ENCODE measurements around the gene LRP2. TPM values are rescaled to one million over a fixed set of nuclear protein-coding genes. Genes with fewer than 3 reads are reported as not detected.
"Not testable (repeated sequence)": the region's sequence is repeated elsewhere in the genome, so short reads cannot be mapped to it uniquely, and the experiment has no call there.

The LRP2 gene
- total and polyA plus RNA-seq, 7 donors: 0.02 TPM; not detected in 6

DNA sequence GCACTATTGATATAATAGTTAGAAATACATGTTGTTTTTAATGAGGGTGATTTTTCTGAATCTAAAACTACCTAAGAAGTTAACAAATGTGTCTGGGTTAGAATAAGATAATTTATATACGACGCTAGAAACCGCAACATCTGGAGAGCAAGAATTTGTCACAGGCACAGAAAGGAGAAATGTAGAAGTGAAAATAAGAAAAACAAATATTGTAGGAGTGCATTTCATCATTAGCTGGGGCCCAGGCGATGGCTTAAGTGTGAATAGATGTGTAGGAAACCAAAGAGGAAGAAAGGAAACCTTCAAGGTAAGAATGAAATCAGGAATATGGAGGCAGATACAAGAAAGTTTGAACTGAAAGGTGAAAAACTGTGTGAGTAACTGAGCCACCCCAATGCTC is 90.3 kb downstream of the LRP2 start:
- no peak for ATAC-seq
- H3K27me3 ChIP-seq (ENCODE audit: insufficient read depth in 3 of 3, low read length in 2 of 3): no peaks in the 10 kb centered on the region
- H3K9me3 ChIP-seq: no peaks in the 10 kb centered on the region
- no peak overlapping the region for H3K27ac ChIP-seq
- 77 to 82% (median 78%) methylated on average over 4 of the region's 4 CpGs for WGBS, 3 donors
- no peak for DNase-seq
- no peaks in the 10 kb centered on the region for H3K4me1 ChIP-seq
- H3K36me3 ChIP-seq (ENCODE audit: insufficient read depth in 1 of 2, low read depth in 1 of 2): no peaks in the 10 kb centered on the region
- TF ChIP-seq, protein P1, sequence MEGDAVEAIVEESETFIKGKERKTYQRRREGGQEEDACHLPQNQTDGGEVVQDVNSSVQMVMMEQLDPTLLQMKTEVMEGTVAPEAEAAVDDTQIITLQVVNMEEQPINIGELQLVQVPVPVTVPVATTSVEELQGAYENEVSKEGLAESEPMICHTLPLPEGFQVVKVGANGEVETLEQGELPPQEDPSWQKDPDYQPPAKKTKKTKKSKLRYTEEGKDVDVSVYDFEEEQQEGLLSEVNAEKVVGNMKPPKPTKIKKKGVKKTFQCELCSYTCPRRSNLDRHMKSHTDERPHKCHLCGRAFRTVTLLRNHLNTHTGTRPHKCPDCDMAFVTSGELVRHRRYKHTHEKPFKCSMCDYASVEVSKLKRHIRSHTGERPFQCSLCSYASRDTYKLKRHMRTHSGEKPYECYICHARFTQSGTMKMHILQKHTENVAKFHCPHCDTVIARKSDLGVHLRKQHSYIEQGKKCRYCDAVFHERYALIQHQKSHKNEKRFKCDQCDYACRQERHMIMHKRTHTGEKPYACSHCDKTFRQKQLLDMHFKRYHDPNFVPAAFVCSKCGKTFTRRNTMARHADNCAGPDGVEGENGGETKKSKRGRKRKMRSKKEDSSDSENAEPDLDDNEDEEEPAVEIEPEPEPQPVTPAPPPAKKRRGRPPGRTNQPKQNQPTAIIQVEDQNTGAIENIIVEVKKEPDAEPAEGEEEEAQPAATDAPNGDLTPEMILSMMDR (IDR thresholded peaks at IDR 0.05): no peak
- intact Hi-C loops (cut with DNase I): no loop called here
- H3K4me3 ChIP-seq: no peak overlapping the region

DNA sequence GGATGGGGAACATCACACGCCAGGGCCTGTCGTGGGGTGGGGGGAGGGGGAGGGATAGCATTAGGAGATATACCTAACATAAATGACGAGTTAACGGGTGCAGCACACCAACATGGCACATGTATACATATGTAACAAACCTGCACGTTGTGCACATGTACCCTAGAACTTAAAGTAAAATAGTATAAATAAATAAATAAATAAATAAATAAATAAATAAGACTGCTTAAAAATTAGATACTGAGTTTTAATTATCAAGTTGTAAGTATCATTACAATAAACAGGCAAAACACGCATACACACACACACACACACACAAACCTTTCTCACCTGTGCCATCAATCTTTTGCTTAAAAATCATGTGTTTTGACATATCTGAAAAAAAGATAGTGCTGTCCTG is 91.8 kb downstream of the LRP2 start:
- ATAC-seq; intact Hi-C loops (cut with DNase I); H3K4me1 ChIP-seq; H3K36me3 ChIP-seq (ENCODE audit: insufficient read depth in 1 of 2, low read depth in 1 of 2); H3K27me3 ChIP-seq (ENCODE audit: insufficient read depth in 3 of 3, low read length in 2 of 3); H3K9me3 ChIP-seq; H3K4me3 ChIP-seq; H3K27ac ChIP-seq; DNase-seq: not testable (repeated sequence)
- WGBS, 3 donors: 89 to 93% (median 92%) methylated on average over 4 to 6 of the region's 6 CpGs

DNA sequence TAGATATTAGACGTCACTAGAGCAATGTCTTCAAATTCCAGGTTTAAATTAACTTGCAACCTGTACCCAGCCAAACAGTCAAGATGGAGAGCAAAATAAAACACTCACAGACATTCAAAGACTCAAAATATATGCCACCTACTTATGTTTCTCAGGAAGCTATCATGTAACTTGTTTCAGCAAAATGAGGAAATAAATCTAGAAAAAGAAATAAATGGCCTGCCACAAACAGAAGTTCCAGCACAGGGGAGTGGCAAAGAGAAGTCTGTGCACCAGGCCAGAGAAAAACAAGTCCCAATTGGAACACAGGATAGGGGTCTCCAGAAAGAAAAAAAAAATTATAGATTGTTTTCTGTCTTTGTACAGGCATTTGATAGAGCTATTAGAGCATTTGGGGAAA is 96.7 kb downstream of the LRP2 start:
- no peak for DNase-seq
- H3K4me3 ChIP-seq: no peak overlapping the region
- H3K4me1 ChIP-seq: no peaks in the 10 kb centered on the region
- no peaks in the 10 kb centered on the region for H3K36me3 ChIP-seq (ENCODE audit: insufficient read depth in 1 of 2, low read depth in 1 of 2)
- no peak for ATAC-seq
- no peaks in the 10 kb centered on the region for H3K27me3 ChIP-seq (ENCODE audit: insufficient read depth in 3 of 3, low read length in 2 of 3)
- intact Hi-C loops (cut with DNase I): no loop called here
- H3K9me3 ChIP-seq: no peaks in the 10 kb centered on the region
- WGBS, 3 donors: 43 to 62% (median 51%) methylated on average over 1 of the region's 1 CpG
- TF ChIP-seq, protein P1 (IDR thresholded peaks at IDR 0.05): no peak
- no peak overlapping the region for H3K27ac ChIP-seq

DNA sequence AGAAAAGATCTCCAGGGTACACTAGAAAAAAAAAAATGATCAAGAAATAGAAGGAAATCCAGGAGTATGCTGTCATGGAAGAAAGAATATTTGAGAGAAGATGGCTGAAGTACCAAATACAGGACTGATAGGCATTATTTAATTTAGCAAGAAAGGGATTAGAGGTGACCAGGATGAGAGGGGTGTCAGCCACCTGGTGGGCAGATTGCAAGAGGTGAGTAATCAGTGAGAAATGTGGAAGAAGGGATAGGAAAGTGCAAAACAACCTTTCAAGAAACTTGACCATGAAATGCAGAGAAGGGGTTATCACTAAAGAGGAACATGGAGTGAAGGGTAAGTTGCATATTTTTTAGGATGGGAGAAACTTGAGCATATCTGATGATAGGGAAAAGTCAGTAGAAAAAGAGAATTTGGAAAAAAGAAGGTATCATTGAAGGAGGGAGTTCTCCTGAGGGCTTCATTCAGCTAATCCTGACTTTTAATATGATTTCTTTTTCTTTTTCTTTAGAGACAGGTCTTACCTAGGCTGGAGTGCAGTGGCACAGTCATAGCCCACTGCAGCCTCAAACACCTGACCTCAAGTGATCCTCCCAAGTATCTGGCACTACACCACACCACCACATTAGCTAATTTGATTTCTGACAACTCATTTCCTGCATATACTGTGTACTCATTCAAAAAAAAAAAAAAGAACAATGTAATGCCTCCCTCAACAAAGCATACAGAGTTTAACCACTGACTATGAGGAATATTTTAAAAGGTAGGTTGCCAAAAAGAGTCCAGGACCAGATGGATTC is 101.3 kb downstream of the LRP2 start:
- H3K36me3 ChIP-seq (ENCODE audit: insufficient read depth in 1 of 2, low read depth in 1 of 2): no peaks in the 10 kb centered on the region
- no peak overlapping the region for H3K4me3 ChIP-seq
- intact Hi-C loops (cut with DNase I): no loop called here
- H3K27ac ChIP-seq: no peak overlapping the region
- TF ChIP-seq, protein P1 (IDR thresholded peaks at IDR 0.05): no peak
- no peaks in the 10 kb centered on the region for H3K27me3 ChIP-seq (ENCODE audit: insufficient read depth in 3 of 3, low read length in 2 of 3)
- no peak for DNase-seq
- no peaks in the 10 kb centered on the region for H3K4me1 ChIP-seq
- H3K9me3 ChIP-seq: no peaks in the 10 kb centered on the region
- no peak for ATAC-seq

DNA sequence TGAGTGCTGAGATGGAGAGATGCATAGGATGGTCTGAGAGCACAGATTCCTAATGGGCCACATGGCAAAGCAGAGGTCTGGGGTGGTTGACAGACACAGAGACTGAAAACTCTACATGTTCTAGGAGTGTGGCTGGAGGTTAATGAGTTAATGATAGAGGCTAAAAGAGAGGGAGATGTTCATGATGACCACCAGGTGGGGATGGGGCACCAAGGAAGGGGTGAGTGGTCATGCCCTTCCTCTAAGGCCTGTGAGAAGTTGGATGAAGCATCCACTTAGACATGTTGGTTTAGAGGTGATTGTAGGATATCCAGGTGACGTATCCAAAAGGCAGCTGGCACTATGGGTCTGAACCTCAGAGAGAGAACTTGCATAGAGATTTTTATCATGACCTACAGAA is 102.1 kb downstream of the LRP2 start:
- Histone ChIP-seq H3K27me3 (ENCODE audit: insufficient read depth in 3 of 3, low read length in 2 of 3) (no peaks in the 10 kb centered on the region), H3K27ac (no peak overlapping the region), H3K9me3 (no peaks in the 10 kb centered on the region), H3K4me1 (no peaks in the 10 kb centered on the region), H3K36me3 (ENCODE audit: insufficient read depth in 1 of 2, low read depth in 1 of 2) (no peaks in the 10 kb centered on the region), H3K4me3 (no peak overlapping the region)
- DNase-seq: no peak
- intact Hi-C loops (cut with DNase I): no loop called here
- no peak for ATAC-seq
- TF ChIP-seq, protein P1 (IDR thresholded peaks at IDR 0.05): no peak
- 56 to 75% (median 64%) methylated on average over 1 of the region's 1 CpG for WGBS, 3 donors
